ENCODE results near the gene CLEC3B. TPM values are rescaled to one million over a fixed set of nuclear protein-coding genes. Genes with fewer than 3 reads are reported as not detected.

Gene CLEC3B
- total and polyA plus RNA-seq, 2 donors (not counting 1 experiment from before 2014, with no cell fraction given): 0.82 TPM; not detected in 1

DNA sequence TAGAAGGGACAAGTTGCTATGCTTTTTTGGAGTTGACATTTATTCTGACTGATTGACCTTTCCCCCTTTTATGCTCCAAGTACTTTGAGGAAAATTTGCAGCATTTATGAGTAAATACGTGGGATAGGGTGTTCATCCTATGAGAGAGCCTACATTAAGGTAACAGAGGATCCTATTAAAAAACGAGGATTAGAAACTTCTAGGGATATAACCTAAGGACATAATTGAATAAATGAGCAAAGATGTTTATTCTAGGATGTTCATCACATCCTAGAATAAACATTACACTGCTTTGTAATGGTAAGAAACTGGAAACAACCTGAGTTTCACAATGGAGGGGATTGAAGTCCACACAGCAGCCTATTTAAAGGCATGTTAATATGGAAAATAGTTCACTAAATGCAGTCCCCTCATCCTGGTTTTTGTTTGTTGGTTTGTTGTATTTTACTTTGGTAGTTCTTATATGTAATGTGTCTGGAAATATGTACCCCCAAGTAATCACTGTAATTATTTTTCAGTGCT is 23.9 kb upstream of the CLEC3B start:
- DNase-seq (no peak), ATAC-seq (ENCODE audit: low read depth) (no peak)
- no peaks in the 10 kb centered on the region for H3K79me2 ChIP-seq (ENCODE audit: control insufficient read depth, insufficient read depth, low read length)
- Mint-ChIP-seq H3K27me3 (no peaks in the 10 kb centered on the region), H3K9me3 (ENCODE audit: insufficient read depth) (no peaks in the 10 kb centered on the region), H3K4me3 (no peak overlapping the region), H3K4me1 (no peaks in the 10 kb centered on the region), H3K27ac (no peak overlapping the region)
- WGBS (ENCODE audit: insufficient coverage): no CpG with 5 or more reads among the region's 2 CpGs
- no peak overlapping the region for H3K4me3 ChIP-seq (ENCODE audit: control extremely low read depth in 1 of 5, extremely low read depth in 1 of 5, insufficient read depth in 1 of 5, low read depth in 2 of 5, low read length in 4 of 5)
- POLR2A ChIA-PET: no interaction called here
- H3K4me2 ChIP-seq (replicated peaks; ENCODE audit: low read depth, low read length, poor library complexity, severe bottlenecking): no peak overlapping the region
- TF ChIP-seq, protein P1, sequence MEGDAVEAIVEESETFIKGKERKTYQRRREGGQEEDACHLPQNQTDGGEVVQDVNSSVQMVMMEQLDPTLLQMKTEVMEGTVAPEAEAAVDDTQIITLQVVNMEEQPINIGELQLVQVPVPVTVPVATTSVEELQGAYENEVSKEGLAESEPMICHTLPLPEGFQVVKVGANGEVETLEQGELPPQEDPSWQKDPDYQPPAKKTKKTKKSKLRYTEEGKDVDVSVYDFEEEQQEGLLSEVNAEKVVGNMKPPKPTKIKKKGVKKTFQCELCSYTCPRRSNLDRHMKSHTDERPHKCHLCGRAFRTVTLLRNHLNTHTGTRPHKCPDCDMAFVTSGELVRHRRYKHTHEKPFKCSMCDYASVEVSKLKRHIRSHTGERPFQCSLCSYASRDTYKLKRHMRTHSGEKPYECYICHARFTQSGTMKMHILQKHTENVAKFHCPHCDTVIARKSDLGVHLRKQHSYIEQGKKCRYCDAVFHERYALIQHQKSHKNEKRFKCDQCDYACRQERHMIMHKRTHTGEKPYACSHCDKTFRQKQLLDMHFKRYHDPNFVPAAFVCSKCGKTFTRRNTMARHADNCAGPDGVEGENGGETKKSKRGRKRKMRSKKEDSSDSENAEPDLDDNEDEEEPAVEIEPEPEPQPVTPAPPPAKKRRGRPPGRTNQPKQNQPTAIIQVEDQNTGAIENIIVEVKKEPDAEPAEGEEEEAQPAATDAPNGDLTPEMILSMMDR (IDR thresholded peaks at IDR 0.05): no peak
- TF ChIP-seq EZH2 (IDR thresholded peaks at IDR 0.05; ENCODE audit: borderline replicate concordance, insufficient read depth, low read depth, low read length, poor library complexity, severe bottlenecking): no peak
- CTCF ChIA-PET: interaction anchor here (0.6 kb wide), 1 partner anchor 1086 kb away, joined by 3 read pairs; no protein-coding TSS in a partner anchor
- H3K36me3 ChIP-seq (replicated peaks in 1 of 2; ENCODE audit: control extremely low read depth in 1 of 2, control insufficient read depth in 1 of 2, extremely low read depth in 1 of 2, insufficient read depth in 2 of 2, low read length in 1 of 2): peaks cover 11 to 60% of the 10 kb centered on the region in 2 experiments
- no peak overlapping the region for H2AFZ ChIP-seq (ENCODE audit: insufficient read depth, low read depth, low read length, poor library complexity, severe bottlenecking)
- H3K4me1 ChIP-seq (ENCODE audit: control insufficient read depth in 2 of 2, insufficient read depth in 2 of 2, low read length in 2 of 2): peaks cover 0 to 3% of the 10 kb centered on the region in 2 donors
- H3K27me3 ChIP-seq (replicated peaks in 1 of 4; ENCODE audit: control extremely low read depth in 1 of 4, control insufficient read depth in 3 of 4, insufficient read depth in 4 of 4, low read length in 3 of 4): no peaks in the 10 kb centered on the region
- H3K27ac ChIP-seq (ENCODE audit: low read length in 2 of 2): no peak overlapping the region
- no peaks in the 10 kb centered on the region for H4K20me1 ChIP-seq (ENCODE audit: control insufficient read depth, insufficient read depth, low read length, poor library complexity, severe bottlenecking)
- H3K9me3 ChIP-seq (ENCODE audit: control extremely low read depth in 1 of 3, control insufficient read depth in 2 of 3, insufficient read depth in 1 of 3, low read length in 2 of 3): no peaks in the 10 kb centered on the region
- intact Hi-C loops (cut with micrococcal nuclease): no loop called here
- H3K9ac ChIP-seq (ENCODE audit: low read length): no peak overlapping the region

DNA sequence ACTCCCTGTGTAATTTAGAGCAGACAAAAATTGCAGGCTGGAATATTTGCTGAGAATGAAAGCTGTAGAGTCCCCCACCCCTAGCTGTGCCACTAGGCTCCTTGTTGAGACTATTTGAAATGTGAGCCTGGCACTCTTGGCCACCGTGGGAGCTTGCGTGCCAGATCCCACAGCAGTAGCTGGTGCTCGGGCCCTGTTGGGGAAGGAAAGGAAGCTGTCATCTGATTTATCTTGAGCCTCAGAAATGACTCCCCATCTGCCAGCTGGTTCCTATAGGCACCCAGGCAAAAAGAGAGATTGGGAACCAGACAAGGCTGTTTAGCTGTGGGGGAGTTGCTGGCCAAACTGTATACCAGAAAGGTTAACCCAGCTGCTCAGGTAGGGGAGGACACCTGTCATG is 23.4 kb upstream of the CLEC3B start:
- POLR2A ChIA-PET: no interaction called here
- Mint-ChIP-seq H3K27me3 (no peaks in the 10 kb centered on the region), H3K4me1 (no peaks in the 10 kb centered on the region), H3K9me3 (ENCODE audit: insufficient read depth) (no peaks in the 10 kb centered on the region), H3K27ac (no peak overlapping the region), H3K4me3 (no peak overlapping the region)
- no peaks in the 10 kb centered on the region for H3K79me2 ChIP-seq (ENCODE audit: control insufficient read depth, insufficient read depth, low read length)
- H3K27me3 ChIP-seq (replicated peaks in 1 of 4; ENCODE audit: control extremely low read depth in 1 of 4, control insufficient read depth in 3 of 4, insufficient read depth in 4 of 4, low read length in 3 of 4): no peaks in the 10 kb centered on the region
- no peaks in the 10 kb centered on the region for H3K4me1 ChIP-seq (ENCODE audit: control insufficient read depth in 2 of 2, insufficient read depth in 2 of 2, low read length in 2 of 2)
- H3K27ac ChIP-seq (ENCODE audit: low read length in 2 of 2): no peak overlapping the region
- DNase-seq: no peak
- H3K4me3 ChIP-seq (ENCODE audit: control extremely low read depth in 1 of 5, extremely low read depth in 1 of 5, insufficient read depth in 1 of 5, low read depth in 2 of 5, low read length in 4 of 5): no peak overlapping the region
- TF ChIP-seq EZH2 (IDR thresholded peaks at IDR 0.05; ENCODE audit: borderline replicate concordance, insufficient read depth, low read depth, low read length, poor library complexity, severe bottlenecking): no peak
- TF ChIP-seq, protein P1 (IDR thresholded peaks at IDR 0.05): no peak
- WGBS (ENCODE audit: insufficient coverage): 70% methylated on average over 3 of the region's 3 CpGs
- CTCF ChIA-PET: no interaction called here
- H3K4me2 ChIP-seq (replicated peaks; ENCODE audit: low read depth, low read length, poor library complexity, severe bottlenecking): no peak overlapping the region
- no peak for ATAC-seq (ENCODE audit: low read depth)
- no peak overlapping the region for H3K9ac ChIP-seq (ENCODE audit: low read length)
- no peak overlapping the region for H2AFZ ChIP-seq (ENCODE audit: insufficient read depth, low read depth, low read length, poor library complexity, severe bottlenecking)
- H4K20me1 ChIP-seq (ENCODE audit: control insufficient read depth, insufficient read depth, low read length, poor library complexity, severe bottlenecking): no peaks in the 10 kb centered on the region
- intact Hi-C loops (cut with micrococcal nuclease): no loop called here
- H3K36me3 ChIP-seq (replicated peaks in 1 of 2; ENCODE audit: control extremely low read depth in 1 of 2, control insufficient read depth in 1 of 2, extremely low read depth in 1 of 2, insufficient read depth in 2 of 2, low read length in 1 of 2): peaks cover 11 to 61% of the 10 kb centered on the region in 2 experiments
- no peaks in the 10 kb centered on the region for H3K9me3 ChIP-seq (ENCODE audit: control extremely low read depth in 1 of 3, control insufficient read depth in 2 of 3, insufficient read depth in 1 of 3, low read length in 2 of 3)

Data from B cell (primary cell).